ENCODE results near the gene A2M. TPM values are rescaled to one million over a fixed set of nuclear protein-coding genes. Genes with fewer than 3 reads are reported as not detected.

The A2M gene
- total and polyA plus RNA-seq, 9 of the 15 experiments (the other 6 are each of a cell fraction or from before 2014, with no cell fraction given): 0.08 to 2.3 TPM; not detected in 7

- intact Hi-C loops (cut with micrococcal nuclease): no loop called here
- TF ChIP-seq KLF16 (IDR thresholded peaks at IDR 0.05) (no peak), MEIS2 (IDR thresholded peaks at IDR 0.05; ENCODE audit: partially characterized antibody) (no peak), MEF2A (IDR thresholded peaks at IDR 0.05; ENCODE audit: control insufficient read depth, low read depth, low read length) (no peak), CREB3L1 (IDR thresholded peaks at IDR 0.05; ENCODE audit: borderline replicate concordance, low read depth) (no peak), CEBPG (CRISPR knock-in tag; IDR thresholded peaks at IDR 0.05) (no peak), CEBPG (tag; conservative IDR thresholded peaks at IDR 0.05 in 1 of 2, IDR thresholded peaks at IDR 0.05 in 1 of 2) (no peak), MAFG (tag; conservative IDR thresholded peaks at IDR 0.05) (no peak), SMARCB1 (IDR thresholded peaks at IDR 0.05; ENCODE audit: insufficient read length, low read depth) (no peak), ZNF77 (CRISPR knock-in tag; IDR thresholded peaks at IDR 0.05) (no peak), WHSC1 (IDR thresholded peaks at IDR 0.05; ENCODE audit: low read length) (no peak), KAT8 (IDR thresholded peaks at IDR 0.05; ENCODE audit: low read depth) (no peak)
- BruUV-seq (replicated peaks): no TSS peak
- H3K4me2 ChIP-seq (ENCODE audit: insufficient read depth, low read length): no peak overlapping the region
- no peaks in the 10 kb centered on the region for H3K27me3 ChIP-seq (ENCODE audit: control insufficient read depth in 2 of 2, insufficient read depth in 2 of 2, low read length in 2 of 2)
- no peak overlapping the region for H3K27ac ChIP-seq (ENCODE audit: extremely low read depth, low read depth, low read length)
- POLR2A ChIA-PET: interaction anchor here (0.6 kb wide), 1 partner anchor 538 kb away, joined by 3 read pairs; no protein-coding TSS in a partner anchor
- ATAC-seq (no peak), FAIRE-seq (no peak), DNase-seq (ENCODE audit: extremely low read depth in 1 of 4, low spot score in 3 of 4) (no peak)
- H3K9me3 ChIP-seq (replicated peaks; ENCODE audit: control insufficient read depth, insufficient read depth, low read depth, low read length): no peaks in the 10 kb centered on the region
- H4K20me1 ChIP-seq (replicated peaks; ENCODE audit: control insufficient read depth, insufficient read depth, low read length): no peaks in the 10 kb centered on the region
- in situ Hi-C loops (cut with MboI): no loop called here
- H3K9me1 ChIP-seq (ENCODE audit: control insufficient read depth, insufficient read depth, low read length): no peaks in the 10 kb centered on the region
- WGBS (ENCODE audit: insufficient coverage, low coverage, missing lambda C conversion rate): 0% methylated on average over 2 of the region's 2 CpGs
- H3K79me2 ChIP-seq (ENCODE audit: control insufficient read depth, insufficient read depth, low read length): no peaks in the 10 kb centered on the region
- no peak overlapping the region for H3K4me3 ChIP-seq
- no peak overlapping the region for H3K9ac ChIP-seq (ENCODE audit: insufficient read depth in 1 of 2, low read depth in 2 of 2, low read length in 2 of 2)
- no peaks in the 10 kb centered on the region for H3K4me1 ChIP-seq (replicated peaks in 1 of 2; ENCODE audit: control insufficient read depth in 2 of 2, insufficient read depth in 2 of 2, low read length in 2 of 2)
- no peak overlapping the region for H2AFZ ChIP-seq (ENCODE audit: low read depth, low read length)
- no peaks in the 10 kb centered on the region for H3K36me3 ChIP-seq (ENCODE audit: control insufficient read depth, insufficient read depth, low read length)
- CTCF ChIA-PET (ENCODE audit: low intra/inter-chr PET ratio): no interaction called here
Measured at GRCh38 chr12:9083793-9084192, 31.9 kb downstream of the A2M start.

Data from K562 (cell line).